GM18870 (cell line): Measurements from ENCODE around the gene CFB.
"Not testable (repeated sequence)": the region's sequence is repeated elsewhere in the genome, so short reads cannot be mapped to it uniquely, and the experiment has no call there.

Experiments used
- ATAC-seq: cut with Tn5 transposase; IDR thresholded peaks from one replicate; pipeline ENCODE4 v1.9.1; 2021; ENCODE audit warnings: moderate library complexity; ENCODE audit not compliant: unreplicated experiment

CFB gene

DNA sequence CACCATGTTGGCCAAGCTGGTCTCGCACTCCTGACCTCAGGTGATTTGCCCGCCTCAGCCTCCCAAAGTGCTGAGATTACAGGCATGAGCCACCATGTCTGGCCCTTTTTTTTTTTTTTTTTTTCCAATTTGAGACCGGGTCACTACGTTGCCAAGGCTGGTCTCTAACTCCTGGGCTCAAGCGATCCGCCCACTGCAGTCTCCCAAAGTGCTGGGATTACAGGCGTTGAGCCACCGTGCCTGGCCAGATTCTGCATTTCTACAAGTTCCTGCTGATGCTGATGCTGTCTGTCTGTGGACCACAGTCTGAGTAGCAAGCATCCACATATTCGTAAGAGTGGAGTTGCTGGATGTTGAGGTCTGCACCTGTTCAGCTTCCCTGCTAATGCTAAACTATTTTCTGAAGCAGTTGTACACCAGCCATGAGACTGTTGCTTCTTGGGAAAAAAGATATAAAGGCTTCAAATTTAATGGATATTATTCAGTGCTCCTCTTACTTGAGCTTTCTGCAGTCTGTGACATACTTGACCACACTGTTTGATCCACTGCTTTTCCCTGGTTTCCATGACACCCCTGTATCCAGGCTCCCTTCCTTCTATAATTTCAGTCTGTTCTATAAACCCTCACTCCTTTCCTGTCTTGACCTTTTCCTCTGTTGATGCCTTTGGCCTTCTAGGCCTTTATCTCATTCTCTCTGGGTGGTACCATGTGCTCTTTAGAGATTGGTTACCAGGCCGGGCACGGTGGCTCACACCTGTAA, 33.9 kb upstream of the CFB start:
- ATAC-seq: no peak

DNA sequence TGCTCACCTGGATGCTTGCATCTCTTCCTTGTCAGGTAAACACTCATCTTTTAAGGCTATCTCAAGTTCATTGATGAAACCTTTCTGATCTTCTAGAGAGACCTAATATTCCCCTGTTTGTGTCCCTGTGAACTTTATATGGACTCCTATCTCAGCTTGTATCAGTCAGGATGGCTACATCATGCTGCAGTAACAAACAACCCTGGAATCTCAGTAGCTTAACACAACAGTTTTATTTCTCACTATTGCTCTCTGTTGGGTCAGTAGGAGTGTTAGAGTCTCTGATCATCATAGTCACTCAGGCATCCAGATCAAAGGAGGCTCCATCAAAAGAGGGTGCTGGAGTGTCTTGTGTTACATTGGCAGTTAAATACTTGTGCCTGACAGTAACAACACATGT, 30.5 kb upstream of the CFB start:
- ATAC-seq: no peak

DNA sequence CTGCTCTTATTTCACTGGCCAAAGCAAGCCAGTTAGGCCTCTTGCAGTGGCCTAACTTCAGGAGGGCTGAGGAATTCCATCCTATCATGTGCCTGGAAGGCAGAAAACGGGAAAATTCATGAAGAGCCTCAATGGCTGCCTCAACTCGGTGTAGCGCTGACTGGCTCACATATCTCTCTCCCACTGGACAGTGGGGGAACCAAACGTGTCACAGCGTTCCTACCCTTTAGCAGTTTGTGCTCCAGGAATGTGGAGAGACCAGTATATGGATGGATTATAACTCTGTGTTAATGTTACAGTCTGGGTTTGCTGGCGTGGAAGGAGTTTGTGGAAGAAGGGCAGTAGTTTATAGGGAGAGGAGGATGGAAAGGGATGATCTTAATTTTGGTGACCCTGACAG, 30.1 kb upstream of the CFB start:
- no peak for ATAC-seq

DNA sequence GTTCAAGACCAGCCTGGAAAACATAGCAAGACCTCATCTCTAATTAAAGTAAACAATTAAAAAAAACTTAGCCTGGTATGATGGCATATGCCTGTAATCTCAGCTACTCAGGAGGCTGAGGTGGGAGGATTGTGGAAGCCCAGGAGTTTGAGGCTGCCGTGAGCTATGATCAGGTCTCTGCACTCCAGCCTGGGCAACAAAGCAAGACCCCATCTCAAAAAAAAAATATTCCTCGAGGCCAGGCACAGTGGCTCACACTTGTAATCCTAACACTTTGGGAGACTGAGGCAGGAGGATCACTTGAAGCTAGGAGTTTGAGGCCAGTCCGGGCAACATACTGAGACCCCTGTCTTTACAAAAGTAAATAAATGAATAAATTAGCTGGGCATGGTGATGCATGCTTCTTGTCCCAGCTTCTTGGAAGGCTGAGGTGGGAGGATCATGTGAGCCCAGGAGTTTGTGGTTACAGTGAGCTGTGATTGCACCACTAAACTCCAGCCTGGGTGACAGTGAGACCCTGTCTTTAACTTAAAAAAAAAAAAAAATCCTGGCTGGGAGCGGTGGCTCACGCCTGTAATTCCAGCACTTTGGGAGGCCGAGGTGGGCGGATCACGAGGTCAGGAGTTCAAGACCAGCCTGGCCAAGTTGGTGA, 27.7 kb upstream of the CFB start:
- ATAC-seq: no peak

DNA sequence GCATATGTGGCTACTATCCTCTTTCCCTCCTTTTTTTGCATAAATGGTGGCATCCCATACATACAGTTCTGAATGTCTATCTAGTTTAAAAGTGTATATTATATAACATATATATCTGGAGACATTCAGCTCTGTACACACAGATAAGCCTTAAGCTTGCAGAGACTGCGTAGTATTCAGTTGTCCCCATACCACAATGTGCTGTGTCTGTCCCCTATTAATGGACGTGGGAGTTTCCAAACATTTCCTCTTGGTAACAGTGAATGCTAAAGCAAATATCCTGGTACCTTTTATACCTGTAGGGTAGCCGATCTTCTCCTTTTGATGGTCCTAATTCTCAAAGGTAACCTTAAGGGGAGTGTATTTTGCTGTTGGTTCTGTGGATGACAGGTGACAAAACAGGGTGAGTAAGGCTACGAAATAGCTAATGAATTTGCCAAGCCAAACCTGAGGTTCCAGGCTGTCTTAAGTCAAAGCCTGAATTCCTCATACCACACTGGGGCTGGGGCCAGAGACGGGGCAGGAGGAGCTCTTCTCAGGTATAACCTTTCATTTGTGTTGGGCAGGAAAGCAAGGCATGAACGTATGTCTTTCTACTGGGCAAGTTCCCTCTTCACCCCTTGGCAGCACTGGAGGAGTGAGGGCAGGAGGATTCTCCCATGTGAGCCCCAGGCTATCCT, 26.1 kb upstream of the CFB start:
- ATAC-seq: no peak

DNA sequence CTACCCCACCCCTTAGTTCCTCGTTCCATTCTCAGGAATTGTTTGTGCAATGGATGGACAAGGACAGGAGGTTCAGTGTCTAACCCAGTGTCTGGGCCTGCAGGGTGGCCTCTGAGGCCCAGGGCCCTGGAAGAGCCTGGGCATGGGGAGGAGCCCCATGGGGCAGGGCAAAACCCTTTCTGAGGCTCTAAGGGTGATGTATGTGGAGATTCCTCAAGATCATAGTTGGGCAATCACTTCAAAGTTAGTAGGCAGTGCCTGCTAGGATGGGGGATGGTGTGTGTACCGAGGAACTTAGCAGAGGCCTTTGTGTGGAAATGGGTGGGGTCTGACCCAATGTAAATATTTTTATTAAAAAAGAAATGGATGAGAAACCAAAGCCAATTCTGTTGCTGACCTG, 25.1 kb upstream of the CFB start:
- no peak for ATAC-seq

DNA sequence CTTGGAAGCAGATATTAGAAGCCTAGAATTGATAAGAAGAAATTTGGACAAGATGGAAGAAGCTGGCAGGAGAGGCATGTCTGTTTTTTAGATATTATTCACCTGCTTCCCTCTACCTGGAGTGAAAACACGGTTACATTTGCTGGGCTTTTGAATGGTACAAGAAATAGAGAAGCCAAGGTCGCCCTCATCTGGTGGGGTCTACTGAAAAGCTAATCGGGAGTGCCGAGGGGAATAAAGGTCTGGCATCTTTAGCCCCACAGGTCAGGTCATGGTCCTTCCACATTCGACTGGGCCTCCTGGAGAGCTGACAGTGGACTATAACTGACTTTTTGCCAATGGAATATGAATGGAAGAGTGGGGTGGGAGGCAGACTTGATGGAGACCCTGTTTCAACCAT, 23.0 kb upstream of the CFB start:
- no peak for ATAC-seq

DNA sequence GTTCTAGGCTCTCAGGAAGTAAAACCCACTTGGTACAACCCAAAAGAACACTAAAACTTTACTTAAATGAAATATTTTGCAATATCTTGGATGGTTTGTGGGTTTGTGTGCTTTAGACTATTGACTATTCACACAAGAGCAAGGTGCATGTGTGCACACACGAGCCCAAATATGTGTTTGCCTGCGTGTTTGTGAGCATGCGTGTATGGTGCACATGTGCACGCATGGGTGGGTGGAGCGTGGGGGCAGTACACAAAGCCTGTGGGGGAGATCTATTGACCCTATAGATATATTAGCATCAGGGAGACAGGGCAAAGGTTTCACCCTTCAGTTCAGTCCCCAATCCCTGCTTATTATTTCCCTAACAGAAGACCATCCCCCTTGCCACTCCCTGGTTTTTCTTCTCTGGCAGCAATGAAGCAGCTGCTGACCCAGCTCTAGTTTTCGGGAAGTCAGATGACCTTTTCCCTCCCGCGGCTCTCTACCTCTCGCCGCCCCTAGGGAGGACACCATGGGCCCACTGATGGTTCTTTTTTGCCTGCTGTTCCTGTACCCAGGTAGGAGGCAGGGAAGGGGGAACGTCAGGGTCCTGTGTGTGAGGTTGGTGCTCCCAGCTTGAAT, 18.5 kb upstream of the CFB start, which contains the start of gene C2:
C2 (plus strand) TSS at position 476 of the 621 bp plus-strand sequence; CDS start at position 512, 36 bp downstream.
- ATAC-seq: no peak

DNA sequence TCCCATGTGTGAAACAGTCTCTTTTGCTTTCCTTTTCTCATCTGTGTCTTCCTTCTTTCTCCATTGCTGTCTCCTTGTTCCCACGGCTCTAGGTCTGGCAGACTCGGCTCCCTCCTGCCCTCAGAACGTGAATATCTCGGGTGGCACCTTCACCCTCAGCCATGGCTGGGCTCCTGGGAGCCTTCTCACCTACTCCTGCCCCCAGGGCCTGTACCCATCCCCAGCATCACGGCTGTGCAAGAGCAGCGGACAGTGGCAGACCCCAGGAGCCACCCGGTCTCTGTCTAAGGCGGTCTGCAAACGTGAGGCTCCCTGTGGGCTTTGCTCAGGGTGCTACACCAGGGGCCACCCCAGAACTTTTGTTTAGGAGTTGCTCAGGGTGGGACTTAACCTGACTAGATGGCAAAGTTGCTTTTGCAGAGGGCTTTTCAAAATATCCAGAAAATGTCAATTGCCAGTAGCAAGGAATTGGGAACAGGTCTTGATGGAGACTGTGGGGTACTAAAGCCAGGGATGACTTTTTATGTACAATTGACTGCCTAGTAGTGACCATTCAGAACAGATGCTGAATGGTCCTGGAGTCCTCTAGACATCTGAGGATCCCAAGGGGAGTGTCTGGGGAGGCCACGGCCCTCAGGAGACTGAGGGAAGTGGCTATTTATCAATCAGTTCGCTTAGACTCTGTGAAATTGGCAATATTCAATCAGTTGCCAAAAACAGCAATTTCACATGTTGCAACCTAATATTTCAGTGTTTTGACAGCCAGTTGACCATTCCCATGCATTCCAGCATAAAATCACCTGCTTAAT, 17.8 kb upstream of the CFB start:
- no peak for ATAC-seq

DNA sequence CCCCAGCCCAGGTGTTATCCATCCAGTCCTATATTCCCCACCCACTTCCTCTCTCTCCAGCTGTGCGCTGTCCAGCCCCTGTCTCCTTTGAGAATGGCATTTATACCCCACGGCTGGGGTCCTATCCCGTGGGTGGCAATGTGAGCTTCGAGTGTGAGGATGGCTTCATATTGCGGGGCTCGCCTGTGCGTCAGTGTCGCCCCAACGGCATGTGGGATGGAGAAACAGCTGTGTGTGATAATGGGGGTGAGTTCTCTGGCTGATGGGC, 17.3 kb upstream of the CFB start:
- no peak for ATAC-seq

DNA sequence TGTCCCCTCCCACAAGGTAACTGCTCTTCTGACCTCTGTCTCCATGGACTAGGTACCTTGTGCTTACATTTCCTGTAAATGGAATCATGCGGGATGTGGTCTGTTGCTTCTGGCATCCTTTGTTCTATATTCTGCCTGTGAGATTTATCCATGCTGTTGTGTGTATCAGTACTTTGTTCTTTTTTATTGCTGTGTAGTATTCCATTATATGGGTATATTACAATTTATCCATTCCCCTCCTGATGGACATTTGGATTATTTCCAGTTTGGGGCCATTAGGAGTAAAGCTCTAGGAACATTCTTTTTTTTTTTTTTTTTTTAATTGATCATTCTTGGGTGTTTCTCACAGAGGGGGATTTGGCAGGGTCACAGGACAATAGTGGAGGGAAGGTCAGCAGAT, 14.9 kb upstream of the CFB start:
- no peak for ATAC-seq

DNA sequence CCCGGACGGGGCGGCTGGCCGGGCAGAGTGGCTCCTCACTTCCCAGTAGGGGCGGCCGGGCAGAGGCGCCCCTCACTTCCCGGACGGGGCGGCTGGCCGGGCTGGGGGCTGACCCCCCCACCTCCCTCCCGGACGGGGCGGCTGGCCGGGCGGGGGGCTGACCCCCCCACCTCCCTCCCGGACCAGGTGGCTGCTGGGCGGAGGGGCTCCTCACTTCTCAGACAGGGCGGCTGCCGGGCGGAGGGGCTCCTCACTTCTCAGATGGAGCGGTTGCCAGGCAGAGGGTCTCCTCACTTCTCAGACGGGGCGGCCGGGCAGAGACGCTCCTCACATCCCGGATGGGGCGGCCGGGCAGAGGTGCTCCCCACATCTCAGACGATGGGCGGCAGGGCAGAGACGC, 13.8 kb upstream of the CFB start:
- not testable (repeated sequence) for ATAC-seq

DNA sequence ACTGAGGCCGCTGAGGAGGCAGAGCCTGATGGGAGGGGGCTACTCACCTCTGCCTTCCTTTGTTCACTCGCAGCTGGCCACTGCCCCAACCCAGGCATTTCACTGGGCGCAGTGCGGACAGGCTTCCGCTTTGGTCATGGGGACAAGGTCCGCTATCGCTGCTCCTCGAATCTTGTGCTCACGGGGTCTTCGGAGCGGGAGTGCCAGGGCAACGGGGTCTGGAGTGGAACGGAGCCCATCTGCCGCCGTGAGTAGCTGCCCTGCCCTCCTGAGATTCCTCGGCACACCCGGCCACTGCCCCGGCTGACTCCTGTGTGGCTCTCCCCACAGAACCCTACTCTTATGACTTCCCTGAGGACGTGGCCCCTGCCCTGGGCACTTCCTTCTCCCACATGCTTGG, 12.4 kb upstream of the CFB start:
- no peak for ATAC-seq

DNA sequence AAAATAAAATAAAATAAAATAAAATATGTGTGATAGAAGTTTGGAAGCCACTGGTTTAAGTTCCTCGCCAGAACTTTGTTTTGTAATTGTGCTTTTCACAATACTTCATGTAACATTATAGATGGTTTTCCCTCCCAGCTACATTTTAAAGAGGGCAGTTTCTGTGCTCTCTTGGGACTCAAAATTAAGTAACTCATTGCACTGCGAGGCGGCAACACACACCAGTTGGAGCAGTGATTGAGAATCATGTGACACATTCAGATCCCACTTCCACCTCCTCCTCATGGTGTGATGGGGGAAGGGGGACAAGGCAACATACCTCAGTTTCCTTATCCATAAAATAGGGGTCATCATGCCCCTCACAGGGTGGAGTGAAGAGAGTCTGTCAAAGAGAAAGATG, 10.9 kb upstream of the CFB start:
- no peak for ATAC-seq

DNA sequence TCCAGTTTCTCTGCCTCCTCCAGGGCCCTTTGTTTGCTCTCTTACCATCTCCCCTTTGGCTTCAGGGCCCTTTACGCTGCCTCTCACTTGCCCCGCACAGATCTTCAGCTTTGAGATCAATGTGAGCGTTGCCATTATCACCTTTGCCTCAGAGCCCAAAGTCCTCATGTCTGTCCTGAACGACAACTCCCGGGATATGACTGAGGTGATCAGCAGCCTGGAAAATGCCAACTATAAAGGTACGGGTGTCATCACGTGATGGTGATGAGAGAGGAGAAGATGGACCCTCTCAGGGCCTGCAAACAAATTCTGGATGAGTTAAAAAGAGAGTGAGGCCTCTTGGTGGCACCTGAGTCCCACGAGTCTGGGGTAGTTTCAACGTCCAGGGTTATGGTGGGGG, 10.1 kb upstream of the CFB start:
- ATAC-seq: no peak

DNA sequence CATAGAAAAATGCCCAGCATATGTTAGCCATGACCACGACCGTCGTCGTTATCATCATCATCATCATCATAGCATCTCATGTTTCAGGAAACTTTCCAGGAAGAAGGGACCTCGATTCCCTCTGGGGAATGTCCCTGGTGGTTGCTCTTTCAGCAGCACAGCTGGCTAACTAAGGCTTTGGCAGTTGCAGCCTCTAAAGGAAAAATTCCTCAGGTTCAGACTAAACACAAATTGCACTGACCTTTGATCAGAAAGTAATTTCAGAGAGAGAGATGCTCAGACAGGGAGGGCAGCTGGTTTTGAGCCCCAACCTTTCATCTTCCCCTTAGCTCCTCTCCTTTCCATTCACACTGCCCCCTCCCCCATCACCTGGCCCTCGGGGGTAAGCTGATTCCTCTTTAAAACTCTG, 5.6 kb upstream of the CFB start:
- ATAC-seq: no peak

DNA sequence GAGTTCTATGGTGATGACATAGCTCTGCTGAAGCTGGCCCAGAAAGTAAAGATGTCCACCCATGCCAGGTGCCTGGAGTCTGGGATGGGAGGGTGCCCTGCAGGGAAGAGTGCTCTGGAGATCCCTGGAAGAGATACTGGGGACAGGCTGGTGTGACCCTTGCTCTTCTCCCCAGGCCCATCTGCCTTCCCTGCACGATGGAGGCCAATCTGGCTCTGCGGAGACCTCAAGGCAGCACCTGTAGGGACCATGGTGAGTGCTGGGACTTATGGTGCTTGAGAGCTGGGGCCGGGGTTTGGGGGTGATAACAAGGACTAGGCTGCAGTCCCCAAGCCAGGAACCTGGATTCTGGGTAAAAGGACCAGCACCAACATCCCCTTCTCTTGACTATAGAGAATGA, 2.2 kb upstream of the CFB start:
- ATAC-seq: no peak

DNA sequence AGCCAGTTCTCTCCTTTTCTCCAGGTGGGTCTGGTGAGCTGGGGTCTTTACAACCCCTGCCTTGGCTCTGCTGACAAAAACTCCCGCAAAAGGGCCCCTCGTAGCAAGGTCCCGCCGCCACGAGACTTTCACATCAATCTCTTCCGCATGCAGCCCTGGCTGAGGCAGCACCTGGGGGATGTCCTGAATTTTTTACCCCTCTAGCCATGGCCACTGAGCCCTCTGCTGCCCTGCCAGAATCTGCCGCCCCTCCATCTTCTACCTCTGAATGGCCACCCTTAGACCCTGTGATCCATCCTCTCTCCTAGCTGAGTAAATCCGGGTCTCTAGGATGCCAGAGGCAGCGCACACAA, 765 bp upstream of the CFB start:
- ATAC-seq: no peak

DNA sequence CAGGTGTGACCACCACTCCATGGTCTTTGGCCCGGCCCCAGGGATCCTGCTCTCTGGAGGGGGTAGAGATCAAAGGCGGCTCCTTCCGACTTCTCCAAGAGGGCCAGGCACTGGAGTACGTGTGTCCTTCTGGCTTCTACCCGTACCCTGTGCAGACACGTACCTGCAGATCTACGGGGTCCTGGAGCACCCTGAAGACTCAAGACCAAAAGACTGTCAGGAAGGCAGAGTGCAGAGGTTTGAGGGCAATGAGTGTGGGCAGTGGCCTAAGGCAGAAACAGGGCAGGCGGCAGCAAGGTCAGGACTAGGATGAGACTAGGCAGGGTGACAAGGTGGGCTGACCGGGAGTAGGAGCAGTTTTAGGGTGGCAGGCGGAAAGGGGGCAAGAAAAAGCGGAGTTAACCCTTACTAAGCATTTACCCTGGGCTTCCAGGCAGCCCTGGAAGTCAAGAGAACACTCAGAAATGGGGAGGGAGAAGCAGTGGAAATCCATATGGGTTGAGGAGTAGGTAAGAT, 533 bp downstream of the CFB start:
- ATAC-seq: no peak

DNA sequence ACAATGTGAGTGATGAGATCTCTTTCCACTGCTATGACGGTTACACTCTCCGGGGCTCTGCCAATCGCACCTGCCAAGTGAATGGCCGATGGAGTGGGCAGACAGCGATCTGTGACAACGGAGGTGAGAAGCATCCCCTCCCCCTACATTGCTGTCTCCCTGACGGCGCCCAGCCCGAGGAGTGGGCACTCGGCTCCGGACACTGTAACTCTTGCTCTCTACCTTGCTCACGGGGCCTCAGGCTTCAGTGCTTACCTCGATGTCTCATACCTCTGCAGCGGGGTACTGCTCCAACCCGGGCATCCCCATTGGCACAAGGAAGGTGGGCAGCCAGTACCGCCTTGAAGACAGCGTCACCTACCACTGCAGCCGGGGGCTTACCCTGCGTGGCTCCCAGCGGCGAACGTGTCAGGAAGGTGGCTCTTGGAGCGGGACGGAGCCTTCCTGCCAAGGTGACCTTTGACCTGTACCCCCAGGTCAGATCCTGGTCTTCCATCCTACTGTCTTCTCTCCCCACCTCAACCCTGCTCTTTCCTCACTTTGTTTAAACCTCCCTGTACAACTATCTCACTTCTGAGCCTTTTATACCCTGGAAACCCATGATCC, 1.3 kb downstream of the CFB start:
- no peak for ATAC-seq

DNA sequence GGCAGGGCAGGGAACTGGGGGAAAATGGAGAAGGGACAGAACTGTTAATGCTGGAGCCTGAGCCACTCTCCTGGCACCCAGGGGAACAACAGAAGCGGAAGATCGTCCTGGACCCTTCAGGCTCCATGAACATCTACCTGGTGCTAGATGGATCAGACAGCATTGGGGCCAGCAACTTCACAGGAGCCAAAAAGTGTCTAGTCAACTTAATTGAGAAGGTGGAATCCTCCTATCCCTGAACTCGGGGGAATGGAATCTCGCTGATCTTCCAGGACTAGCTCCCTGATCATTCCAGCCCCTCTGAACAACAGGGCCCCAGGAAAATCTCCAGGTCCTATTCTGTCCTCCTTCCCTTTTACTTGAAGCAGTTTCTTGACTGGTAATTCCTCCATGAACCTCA, 2.0 kb downstream of the CFB start:
- ATAC-seq: no peak
